ENCODE measurements around the gene JUND.

- TF ChIP-seq EZH2 (IDR thresholded peaks at IDR 0.05; ENCODE audit: low read depth, low read length, severe bottlenecking) = no peak
- TF ChIP-seq RXRA (IDR thresholded peaks at IDR 0.05; ENCODE audit: insufficient read depth, low read depth, low read length) = no peak
- no peak for TF ChIP-seq SP1 (IDR thresholded peaks at IDR 0.05; ENCODE audit: low read depth, low read length)
- no peak for TF ChIP-seq GTF2F1 (IDR thresholded peaks at IDR 0.05; ENCODE audit: borderline replicate concordance, low read depth, low read length)
- no peak for TF ChIP-seq CTCF (IDR thresholded peaks at IDR 0.05; ENCODE audit: control extremely low read depth in 1 of 3, insufficient read depth in 1 of 3, low read depth in 1 of 3, low read length in 3 of 3)
Measured at GRCh38 chr19:18263324-18264136, 17.9 kb downstream of the JUND start.

Measured in H1 (cell line).